HG02938 (cell line): ENCODE data around the gene RPL38.

Experiments
- ATAC-seq: cut with Tn5 transposase; IDR thresholded peaks from one replicate; pipeline ENCODE4 v1.9.1; 2021; ENCODE audit warnings: mild to moderate bottlenecking, moderate library complexity; ENCODE audit not compliant: unreplicated experiment

Gene RPL38

DNA sequence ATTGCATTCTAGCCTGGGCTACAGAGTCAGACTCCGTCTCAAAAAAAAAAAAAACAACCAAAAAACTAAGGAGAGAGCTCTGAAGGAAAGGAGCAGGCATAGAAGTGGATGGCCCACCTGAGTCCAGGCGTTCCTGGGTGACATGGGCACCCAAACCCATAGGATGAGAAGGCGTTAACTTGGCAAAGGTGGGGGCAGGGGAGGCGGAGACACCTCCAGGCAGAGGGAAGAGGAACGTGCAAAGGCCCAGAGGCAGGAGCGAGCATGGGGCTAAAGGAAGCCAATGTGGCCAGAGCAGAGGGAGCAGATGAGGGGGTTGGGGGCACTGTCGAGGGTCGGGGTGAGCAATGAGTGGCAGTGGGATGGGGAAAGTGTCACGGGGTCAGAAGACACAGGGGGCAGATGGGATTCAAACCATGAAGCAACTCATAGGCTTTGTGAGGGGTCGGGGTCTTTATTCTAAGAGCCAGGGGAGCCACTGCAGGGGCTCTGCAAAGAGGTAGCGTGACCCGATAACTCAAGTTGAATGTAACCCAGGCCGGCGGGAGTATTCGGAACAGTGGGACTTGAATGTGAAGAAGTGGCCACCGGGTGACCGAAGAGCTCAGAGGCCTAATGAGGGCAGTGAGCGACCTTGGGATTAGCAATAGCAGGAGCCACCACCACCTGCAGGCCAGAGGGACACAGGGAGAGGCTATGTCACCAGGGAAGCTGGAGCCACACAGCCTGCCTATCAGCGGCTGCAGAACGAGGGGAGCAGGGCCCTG, 21.7 kb downstream of the RPL38 start:
- no peak for ATAC-seq

DNA sequence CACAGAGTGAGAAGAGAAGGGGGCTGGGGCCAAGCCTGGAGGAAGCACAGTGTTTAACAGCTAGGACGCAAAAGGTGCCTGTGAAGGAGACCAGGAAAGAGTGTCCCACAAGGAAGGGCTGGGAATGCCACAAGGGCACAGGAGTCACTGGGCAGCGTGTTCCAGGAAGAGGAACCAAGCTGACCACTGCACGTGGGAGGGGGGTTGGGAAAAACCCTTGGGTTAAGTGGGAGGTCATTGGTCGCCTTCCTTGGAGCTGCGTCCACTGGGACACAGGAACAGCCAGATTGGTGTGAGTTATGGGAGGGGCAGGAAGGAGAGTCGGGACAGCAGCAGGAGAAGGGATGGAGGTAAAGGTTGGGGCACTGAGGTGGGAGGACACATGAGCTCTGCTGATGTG, 22.8 kb downstream of the RPL38 start:
- no peak for ATAC-seq

DNA sequence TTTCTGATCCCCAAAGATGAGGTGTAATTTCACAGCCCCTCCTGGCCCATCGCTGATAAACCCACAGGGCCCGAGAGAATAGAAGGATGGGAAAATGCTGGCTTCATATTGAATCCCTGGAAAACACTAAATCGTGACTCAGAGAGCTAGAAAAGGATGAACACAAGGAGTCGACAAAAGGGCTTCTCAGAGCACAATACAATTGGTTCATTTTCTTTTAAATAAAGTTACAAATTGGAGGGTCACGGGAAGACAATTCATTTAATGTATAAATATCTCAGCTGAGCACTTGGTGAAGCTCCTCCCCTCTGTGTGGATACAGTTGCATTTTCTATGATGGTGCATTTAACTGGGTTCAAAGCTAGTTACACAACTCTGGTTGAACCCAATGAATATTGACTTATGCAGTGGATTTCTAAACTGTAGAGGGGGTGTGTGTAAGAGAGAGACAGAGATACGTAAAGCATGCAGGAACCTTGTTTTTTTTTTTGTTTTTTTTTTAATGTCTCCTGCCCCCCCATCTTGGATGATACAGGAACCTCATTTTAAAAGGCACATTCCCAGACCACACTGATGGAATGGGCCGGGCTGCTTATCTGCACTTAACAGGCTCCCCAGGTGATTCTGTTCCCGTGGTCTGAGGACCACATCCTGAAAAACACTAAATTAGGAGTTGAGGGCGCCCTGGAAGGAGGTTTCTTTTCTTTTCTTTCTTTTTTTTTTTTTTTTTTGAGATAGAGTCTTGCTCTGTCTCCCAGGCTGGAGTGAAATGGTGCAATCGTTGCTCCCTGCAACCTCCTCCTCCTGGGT, 24.0 kb downstream of the RPL38 start:
- ATAC-seq, result no peak

DNA sequence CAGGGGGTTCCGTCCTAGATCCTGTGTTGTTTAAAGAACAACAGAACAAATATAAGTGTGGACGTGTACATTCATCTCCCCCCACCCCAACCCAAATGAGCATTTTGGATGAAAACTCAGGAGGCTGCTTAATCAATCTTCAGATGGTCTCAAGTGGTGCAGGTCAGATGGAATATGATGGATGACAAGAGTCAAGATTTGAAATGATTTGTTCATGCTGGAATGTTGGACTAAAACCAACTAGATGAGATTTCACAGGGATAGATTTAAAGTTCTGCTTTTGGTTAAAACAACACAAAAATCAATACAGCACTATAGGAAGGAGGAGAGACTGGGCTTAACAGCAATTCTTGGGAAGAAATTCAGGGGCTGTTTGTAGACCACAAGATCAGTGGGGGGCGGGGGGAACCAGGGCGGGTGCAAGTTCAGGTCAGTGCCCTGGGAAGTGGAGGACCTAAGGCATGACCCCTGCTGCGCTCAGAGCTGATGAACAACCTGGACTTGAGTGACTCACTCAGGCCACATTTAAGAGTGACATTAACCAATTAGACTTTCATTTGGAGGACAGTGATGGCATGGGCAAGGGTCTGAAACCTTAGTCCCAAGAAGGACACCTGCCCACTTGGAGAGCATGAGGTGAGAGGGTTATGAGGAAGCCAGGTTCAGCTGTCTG, 25.0 kb downstream of the RPL38 start:
- no peak for ATAC-seq

DNA sequence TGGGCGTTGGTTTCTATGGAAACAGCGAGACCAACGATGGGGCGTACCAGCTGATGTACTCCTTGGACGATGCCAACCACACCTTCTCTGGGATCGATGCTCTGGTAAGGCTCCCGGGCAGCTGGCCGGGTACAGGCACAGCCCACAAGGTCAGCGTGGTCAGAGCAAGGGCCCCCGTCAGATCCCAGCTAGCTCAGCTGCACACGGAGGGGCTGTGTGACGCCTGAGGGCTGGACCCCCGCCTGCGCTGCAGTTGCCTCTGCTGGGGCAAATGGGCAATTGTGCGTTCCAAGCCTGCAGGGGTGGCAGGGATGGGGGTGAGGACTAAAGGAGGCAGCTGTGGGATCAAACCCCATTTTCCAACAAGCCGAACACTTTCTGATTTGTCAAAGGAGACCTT, 27.4 kb downstream of the RPL38 start:
- ATAC-seq, result no peak

DNA sequence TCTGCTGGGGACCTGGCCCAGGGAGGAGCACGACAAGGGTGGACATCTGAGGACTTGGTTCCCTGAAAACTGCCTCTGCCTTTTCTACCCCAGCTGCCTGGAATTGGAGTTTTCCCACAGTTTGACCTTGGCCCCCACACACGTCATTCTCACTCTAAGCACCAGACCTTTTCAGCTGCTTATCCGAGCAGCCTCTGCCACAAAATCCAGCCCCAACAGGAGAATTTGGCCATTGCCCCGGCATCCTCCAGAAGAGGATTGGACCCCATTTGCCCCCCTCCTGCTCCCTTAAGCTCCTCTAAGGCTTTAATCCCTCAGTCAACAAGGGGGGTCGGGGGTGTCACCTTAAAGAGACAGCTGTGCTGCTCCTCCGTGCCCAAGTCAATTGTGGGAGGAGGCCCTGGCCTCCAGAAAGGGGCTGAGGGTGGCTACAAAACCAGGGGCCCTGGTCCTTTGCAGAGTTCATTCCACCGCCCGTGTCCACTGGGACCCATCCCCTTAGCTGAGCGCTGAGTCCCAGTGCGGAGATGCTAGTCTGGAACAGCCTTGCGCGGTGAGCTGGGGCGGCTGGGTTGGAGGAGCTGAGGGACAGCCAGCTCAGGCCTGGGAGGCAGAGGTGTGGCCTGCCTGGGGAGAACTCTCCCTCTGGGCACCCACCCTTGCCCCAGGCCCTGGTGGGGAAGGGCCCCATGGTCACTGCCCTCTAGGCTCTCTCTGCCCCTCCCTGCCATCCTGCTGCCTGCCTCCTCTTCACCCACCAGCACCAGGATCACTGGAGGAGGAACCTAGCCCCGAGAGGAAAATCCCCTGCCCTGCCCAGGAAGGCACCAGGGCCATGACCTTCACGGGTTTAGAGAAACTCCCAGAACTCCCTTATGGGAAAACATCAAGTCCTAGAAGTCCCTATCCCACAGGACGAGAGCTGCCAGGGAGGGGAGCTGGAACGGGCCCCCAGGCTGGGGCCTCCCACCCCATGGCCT, 28.7 kb downstream of the RPL38 start:
- no peak for ATAC-seq

DNA sequence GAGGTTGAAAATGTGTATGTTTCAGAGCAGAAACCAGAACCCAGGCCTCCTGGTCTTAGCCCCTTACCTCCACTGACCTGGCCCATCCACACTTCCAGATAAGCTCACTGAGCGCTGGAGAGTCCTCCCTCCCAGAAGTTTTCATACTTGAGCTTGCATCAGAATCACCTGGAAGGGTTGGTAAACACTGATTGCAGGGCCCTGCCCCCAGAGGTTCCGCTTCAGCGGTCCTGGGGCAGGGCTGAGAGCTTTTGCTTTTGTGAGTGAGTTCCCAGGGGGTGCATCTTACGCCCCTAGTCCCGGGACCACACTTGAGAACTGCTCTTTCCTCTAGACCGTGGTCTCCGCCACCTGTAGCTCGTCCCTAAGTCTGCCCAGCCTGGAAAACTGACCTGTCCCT, 30.5 kb downstream of the RPL38 start:
- ATAC-seq, result no peak

DNA sequence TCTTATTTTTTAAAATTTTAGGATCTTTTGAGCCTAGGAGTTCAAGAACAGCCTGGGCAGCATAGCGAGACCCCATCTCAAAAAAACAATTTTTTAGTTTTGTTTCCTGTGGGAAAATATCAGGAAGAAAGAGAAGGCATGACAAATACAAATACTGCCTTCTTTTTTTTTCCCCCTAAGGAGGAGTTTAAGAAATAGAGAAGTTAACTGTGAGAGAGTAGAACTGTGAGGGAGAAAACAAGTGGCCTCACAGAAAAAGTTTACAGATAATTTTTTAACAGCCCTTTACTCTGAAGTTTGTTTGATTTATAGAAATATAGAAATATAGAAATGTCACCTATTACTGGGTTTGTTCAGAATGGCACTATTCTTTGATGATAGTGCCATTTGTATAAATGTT, 31.0 kb downstream of the RPL38 start:
- no peak for ATAC-seq

DNA sequence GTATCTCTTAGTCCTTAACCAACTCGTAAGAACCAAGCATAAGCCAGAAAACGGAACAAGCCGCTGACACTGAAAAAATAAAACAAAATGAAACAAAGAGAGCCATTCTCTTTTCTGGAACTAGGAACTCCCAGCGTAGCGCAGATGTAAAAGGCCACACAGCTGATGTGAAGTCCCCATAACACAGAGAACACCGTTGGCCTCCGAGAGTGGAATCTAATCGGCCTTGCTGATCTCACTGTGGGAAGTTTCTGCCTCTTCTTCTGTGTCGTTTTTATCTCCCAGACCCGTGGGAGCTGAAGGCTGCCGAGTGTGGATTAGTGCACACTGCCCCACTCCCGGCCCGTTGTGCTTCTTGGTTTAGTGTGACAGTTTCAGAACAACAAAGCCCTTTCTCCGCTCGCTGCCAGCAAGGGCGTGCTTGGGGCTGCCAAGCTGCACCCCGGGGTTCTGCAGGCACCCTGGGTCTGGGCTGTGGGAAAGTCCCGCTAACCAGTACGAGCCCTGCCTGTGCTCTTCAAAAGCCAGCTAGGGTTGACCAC, 31.6 kb downstream of the RPL38 start:
- no peak for ATAC-seq

DNA sequence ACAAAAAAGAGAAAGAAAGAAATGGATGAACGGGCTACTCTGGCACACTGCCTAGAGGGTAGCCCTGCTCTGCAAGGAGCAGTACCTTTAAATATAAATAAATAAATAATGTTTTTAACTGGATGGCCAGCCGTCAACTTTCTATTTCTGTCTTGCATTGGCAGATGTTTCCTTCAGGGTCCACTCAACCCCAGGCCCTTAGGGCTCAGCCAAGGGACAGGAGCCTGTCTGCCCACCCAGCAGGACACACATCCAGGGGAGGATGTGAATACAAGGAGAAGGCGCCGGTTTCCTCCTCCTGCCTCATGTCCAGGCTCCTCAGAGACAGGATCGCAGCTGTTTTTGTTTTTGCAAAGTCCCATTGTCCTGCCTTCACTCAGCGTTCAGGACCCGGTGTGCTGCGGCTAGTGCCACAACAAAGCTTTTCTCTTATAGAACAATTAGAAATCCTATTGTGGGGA, 32.5 kb downstream of the RPL38 start:
- ATAC-seq, result no peak

DNA sequence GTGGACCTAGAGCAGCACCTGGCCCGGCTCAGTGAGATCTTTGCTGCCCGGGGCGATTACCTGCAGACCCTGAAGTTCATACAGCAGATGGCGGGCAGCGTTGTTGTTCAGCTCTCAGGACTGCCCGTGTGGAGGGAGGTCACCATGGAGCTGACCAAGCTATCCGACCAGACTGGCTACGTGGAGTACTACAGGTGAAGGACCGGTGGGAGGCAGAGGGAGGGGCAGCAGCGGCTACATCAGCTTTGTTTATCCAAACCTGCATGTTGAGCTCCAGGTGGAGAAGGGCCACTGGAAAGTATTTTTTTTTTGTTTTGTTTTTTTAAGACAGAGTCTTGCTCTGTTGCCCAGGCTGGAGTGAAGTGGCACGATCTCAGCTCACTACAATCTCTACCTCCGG, 33.8 kb downstream of the RPL38 start:
- ATAC-seq, result no peak

DNA sequence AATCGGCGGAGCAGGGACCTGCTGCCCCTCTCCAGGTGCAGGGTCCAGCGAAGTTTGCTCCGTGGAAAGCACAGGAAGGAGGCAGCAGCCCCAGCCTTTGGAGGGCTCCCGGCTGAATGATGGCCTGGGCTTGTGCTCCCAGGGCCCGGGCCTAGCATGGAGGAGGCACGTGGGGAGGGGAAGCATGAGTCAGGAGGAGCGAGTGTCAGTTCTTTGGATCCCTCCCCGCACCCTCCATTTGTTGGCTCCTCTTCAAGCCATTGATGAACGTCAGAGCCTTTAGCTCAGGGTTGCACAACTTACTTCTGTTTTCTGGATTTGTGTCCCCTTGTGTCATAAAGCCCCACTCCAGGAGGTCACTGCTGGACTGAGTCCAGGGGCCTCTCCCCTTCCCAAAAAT, 35.7 kb downstream of the RPL38 start:
- no peak for ATAC-seq

DNA sequence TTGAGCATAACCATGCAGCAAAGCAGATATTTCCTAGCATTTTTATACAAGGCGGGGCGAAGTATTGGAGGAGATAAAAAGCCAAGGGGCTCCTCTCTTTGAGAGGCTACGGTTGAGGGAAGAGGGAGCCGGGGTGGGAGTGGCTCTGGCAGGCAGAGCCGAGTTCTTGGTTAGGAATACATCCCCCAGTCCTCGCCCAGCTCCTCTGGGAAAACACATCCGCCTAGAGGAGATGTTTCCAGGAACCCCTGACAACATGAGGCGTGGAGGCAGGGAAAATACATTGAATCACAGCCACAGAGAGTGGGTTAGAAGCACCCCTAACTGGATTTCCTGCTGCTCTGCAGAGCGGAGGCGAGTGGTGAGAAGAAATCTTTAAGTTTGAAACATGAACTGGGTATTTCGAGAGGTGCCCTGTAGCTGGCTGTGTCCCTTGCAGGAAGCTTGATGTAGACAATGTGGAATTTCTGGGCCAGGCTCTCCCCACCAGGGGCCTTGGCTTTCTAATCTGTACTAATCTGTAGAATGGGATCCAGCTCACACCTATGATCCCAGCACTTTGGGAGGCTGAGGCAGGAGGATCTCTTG, 37.2 kb downstream of the RPL38 start:
- ATAC-seq, result no peak

DNA sequence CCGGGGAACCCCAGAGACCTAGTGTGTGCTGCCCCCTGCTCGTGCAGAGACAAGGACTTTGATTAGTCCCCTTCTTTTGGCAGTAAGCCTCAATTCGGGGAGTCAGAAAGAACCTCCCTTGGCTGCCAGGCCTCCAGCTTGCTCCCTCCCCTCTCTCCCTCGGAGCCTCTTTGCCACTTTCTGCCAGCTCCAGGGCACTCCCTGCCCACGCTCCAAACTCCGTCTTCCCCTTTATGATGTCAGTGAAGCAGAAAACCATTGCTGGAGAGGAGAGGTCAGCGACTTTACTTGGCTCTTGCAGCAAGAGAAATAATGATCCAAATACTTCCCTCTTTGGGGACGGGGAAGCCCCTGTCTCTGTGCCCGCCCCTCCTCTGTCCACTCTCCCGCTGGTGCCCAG, 38.0 kb downstream of the RPL38 start:
- no peak for ATAC-seq

DNA sequence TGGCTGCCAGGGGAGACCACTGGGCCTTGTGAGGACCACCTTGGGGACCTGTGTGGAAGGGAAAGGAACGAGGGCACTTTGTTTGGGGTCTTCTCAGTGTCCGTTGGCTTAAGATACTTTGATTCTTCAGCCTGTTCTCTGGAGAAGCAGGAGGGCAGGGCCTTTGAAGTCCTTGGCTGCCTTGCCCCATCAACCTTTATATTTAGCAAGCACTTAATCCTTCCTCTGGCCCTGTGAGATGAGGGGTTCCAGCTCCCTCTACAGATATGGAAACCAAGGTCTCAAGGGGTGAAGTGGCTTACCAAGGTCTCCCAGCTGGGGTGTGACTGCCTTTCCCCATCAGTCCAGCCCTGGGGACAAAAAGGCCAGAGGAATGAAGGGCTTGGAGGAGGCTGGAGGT, 38.4 kb downstream of the RPL38 start:
- no peak for ATAC-seq

DNA sequence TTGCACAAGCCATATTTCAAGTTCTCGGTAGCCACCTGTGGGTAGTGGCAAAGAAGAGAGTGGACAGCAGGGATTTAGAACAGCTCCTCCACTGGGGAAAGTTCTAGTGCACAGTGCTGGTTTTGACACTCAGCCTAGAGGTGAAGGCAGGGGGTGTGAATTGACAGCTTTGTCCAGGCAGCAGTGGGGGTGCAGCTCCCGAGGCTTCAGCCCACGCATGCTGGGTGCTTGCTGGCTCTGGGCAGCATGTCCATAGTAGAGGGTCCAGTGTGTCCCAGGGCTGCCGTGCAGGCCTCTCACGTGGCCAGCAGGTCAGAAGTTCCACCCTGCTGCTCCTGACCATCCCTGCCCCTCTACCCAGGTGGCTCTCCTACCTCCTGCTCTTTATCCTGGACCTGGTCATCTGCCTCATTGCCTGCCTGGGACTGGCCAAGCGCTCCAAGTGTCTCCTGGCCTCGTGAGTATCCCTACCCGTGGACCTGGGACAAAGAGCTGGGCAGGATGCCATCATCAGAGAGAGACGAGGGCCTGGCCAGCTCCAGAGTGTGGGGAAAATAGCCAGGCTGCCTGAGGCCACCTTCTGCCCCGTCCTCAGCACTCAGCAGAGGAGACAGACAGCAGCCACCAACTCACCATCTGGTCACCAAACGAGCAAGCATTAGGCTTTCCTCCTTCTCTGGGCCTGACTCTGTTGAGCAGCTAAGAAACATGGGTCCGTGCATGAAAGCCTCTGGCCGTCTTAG, 39.7 kb downstream of the RPL38 start:
- ATAC-seq, result no peak

DNA sequence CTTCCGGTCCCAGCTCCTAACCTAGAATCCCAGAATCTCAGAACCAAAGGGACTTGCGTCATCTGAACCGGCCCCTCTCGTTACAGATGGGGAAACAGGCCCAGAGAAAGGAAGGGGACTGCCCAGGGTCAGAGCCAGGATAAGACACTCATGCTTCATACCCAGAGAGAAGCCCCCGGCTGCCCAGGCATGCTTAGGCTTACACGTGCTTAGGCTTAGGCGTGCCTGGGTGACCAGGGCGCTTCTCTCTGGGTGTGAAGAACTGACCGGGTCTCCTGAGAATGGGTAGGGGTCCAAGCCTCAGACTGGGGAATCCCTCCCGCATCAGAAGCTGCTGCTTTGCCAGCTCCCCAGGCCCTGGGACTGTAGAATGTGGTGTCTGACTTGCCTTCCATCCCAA, 40.6 kb downstream of the RPL38 start:
- ATAC-seq, result no peak

DNA sequence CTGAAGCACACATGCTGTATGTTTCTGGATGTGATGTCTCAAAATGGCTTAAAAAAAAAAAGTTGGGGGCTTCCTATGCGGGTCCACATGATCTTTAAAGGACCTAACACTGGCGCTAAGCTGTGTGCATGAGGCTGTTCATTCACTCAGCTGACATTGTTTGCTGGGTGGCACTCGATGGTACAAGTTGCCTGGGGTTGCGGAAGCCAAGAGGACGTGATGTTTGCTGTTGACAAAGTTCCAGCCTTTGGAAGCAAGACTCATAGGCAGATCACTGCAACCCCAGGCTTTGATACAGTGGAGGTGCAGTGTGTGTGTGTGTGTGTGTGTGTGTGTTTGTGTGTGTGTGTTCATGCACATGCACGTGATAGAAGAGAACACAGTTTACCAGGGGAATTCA, 41.1 kb downstream of the RPL38 start:
- no peak for ATAC-seq

DNA sequence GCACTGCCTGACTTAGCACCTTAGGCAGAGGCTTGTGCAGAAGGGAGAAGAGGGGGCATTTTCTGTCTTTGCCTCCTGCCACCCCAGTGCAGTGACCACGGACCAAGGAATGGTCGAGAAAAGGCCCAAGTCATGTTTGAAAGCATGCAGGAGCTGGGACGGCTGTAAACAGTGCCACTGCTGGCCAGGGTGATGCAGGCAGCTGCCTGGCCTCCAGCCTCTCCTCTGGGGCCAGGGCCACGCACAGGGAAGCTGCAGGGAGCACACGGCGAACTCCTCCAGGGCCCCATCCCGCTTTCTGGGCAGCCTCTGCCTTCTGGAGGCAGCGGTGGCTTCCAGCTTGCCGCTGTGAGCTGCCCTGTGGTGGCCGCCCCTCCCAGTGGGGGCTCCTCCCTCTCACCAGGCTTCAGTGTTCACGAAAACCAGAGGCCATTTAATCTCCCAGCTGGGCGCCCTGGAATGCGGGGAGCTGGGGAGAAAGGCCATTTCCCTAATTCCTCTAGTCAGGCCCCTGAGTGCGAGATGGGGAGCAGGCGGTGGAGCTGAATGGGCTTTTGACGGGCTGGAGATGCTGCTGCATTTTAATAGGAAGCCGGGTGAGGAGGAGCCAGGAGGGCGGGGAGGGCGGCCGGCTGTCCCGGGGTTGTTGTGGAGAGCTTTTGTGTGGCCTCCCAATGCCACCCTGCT, 41.8 kb downstream of the RPL38 start:
- no peak for ATAC-seq
